ENCODE data around the gene MT1HL1. TPM values are rescaled to one million over a fixed set of nuclear protein-coding genes. Genes with fewer than 3 reads are reported as not detected.

MT1HL1 gene
- polyA plus RNA-seq, 1 of the 3 experiments (the other 2 are of a cell fraction): not detected

- no peak overlapping the region for H3K4me2 ChIP-seq
- no peaks in the 10 kb centered on the region for H3K27me3 ChIP-seq (ENCODE audit: insufficient read depth)
- no peaks in the 10 kb centered on the region for H4K20me1 ChIP-seq (ENCODE audit: insufficient read depth)
- no peak overlapping the region for H3K4me3 ChIP-seq (ENCODE audit: low read depth in 2 of 2, low read length in 1 of 2)
- WGBS (ENCODE audit: low lambda C conversion rate): 26% methylated on average over 4 of the region's 4 CpGs
- no peak overlapping the region for H2AFZ ChIP-seq (ENCODE audit: low read depth)
- no peaks in the 10 kb centered on the region for H3K4me1 ChIP-seq (ENCODE audit: control insufficient read depth in 1 of 2, insufficient read depth in 2 of 2, low read depth in 1 of 2, low read length in 1 of 2)
- H3F3A ChIP-seq (replicated peaks; ENCODE audit: insufficient read depth): no peaks in the 10 kb centered on the region
- no peak overlapping the region for H3K9ac ChIP-seq
- TF ChIP-seq FOSL2 (IDR thresholded peaks at IDR 0.05; ENCODE audit: borderline replicate concordance, low read depth) (no peak), RCOR1 (IDR thresholded peaks at IDR 0.05; ENCODE audit: low read length) (no peak), USF2 (IDR thresholded peaks at IDR 0.05; ENCODE audit: borderline replicate concordance, low read depth, low read length) (no peak), MXI1 (IDR thresholded peaks at IDR 0.05; ENCODE audit: low read depth, low read length) (no peak), RXRA (IDR thresholded peaks at IDR 0.05; ENCODE audit: borderline replicate concordance, low read depth) (no peak), RFX5 (IDR thresholded peaks at IDR 0.05; ENCODE audit: low read length) (no peak), GABPA (IDR thresholded peaks at IDR 0.05; ENCODE audit: low read depth) (no peak), FOXM1 (IDR thresholded peaks at IDR 0.05; ENCODE audit: low read depth) (no peak), EZH2phosphoT487 (IDR thresholded peaks at IDR 0.05; ENCODE audit: borderline replicate concordance, low read depth) (no peak), TEAD4 (IDR thresholded peaks at IDR 0.05; ENCODE audit: borderline replicate concordance, insufficient read depth) (no peak), EP300 (IDR thresholded peaks at IDR 0.05; ENCODE audit: borderline replicate concordance in 1 of 2, low read depth in 1 of 2, low read length in 1 of 2) (no peak), MEF2A (IDR thresholded peaks at IDR 0.05; ENCODE audit: borderline replicate concordance, low read depth) (no peak), YY1 (IDR thresholded peaks at IDR 0.05; ENCODE audit: low read depth) (no peak), CHD2 (IDR thresholded peaks at IDR 0.05; ENCODE audit: low read length, partially characterized antibody) (no peak), IRF3 (IDR thresholded peaks at IDR 0.05; ENCODE audit: low read depth, low read length) (no peak), NRF1 (IDR thresholded peaks at IDR 0.05; ENCODE audit: low read depth, low read length) (no peak)
- TF ChIP-seq, protein P1, sequence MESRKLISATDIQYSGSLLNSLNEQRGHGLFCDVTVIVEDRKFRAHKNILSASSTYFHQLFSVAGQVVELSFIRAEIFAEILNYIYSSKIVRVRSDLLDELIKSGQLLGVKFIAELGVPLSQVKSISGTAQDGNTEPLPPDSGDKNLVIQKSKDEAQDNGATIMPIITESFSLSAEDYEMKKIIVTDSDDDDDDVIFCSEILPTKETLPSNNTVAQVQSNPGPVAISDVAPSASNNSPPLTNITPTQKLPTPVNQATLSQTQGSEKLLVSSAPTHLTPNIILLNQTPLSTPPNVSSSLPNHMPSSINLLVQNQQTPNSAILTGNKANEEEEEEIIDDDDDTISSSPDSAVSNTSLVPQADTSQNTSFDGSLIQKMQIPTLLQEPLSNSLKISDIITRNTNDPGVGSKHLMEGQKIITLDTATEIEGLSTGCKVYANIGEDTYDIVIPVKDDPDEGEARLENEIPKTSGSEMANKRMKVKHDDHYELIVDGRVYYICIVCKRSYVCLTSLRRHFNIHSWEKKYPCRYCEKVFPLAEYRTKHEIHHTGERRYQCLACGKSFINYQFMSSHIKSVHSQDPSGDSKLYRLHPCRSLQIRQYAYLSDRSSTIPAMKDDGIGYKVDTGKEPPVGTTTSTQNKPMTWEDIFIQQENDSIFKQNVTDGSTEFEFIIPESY (IDR thresholded peaks at IDR 0.05; ENCODE audit: borderline replicate concordance, low read depth): no peak
- TF ChIP-seq, protein P2, sequence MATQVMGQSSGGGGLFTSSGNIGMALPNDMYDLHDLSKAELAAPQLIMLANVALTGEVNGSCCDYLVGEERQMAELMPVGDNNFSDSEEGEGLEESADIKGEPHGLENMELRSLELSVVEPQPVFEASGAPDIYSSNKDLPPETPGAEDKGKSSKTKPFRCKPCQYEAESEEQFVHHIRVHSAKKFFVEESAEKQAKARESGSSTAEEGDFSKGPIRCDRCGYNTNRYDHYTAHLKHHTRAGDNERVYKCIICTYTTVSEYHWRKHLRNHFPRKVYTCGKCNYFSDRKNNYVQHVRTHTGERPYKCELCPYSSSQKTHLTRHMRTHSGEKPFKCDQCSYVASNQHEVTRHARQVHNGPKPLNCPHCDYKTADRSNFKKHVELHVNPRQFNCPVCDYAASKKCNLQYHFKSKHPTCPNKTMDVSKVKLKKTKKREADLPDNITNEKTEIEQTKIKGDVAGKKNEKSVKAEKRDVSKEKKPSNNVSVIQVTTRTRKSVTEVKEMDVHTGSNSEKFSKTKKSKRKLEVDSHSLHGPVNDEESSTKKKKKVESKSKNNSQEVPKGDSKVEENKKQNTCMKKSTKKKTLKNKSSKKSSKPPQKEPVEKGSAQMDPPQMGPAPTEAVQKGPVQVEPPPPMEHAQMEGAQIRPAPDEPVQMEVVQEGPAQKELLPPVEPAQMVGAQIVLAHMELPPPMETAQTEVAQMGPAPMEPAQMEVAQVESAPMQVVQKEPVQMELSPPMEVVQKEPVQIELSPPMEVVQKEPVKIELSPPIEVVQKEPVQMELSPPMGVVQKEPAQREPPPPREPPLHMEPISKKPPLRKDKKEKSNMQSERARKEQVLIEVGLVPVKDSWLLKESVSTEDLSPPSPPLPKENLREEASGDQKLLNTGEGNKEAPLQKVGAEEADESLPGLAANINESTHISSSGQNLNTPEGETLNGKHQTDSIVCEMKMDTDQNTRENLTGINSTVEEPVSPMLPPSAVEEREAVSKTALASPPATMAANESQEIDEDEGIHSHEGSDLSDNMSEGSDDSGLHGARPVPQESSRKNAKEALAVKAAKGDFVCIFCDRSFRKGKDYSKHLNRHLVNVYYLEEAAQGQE (IDR thresholded peaks at IDR 0.05; ENCODE audit: low read depth, low read length): no peak
- TF ChIP-seq, protein P3, sequence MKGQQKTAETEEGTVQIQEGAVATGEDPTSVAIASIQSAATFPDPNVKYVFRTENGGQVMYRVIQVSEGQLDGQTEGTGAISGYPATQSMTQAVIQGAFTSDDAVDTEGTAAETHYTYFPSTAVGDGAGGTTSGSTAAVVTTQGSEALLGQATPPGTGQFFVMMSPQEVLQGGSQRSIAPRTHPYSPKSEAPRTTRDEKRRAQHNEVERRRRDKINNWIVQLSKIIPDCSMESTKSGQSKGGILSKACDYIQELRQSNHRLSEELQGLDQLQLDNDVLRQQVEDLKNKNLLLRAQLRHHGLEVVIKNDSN (IDR thresholded peaks at IDR 0.05; ENCODE audit: borderline replicate concordance, low read depth): no peak
- TF ChIP-seq, protein P4, sequence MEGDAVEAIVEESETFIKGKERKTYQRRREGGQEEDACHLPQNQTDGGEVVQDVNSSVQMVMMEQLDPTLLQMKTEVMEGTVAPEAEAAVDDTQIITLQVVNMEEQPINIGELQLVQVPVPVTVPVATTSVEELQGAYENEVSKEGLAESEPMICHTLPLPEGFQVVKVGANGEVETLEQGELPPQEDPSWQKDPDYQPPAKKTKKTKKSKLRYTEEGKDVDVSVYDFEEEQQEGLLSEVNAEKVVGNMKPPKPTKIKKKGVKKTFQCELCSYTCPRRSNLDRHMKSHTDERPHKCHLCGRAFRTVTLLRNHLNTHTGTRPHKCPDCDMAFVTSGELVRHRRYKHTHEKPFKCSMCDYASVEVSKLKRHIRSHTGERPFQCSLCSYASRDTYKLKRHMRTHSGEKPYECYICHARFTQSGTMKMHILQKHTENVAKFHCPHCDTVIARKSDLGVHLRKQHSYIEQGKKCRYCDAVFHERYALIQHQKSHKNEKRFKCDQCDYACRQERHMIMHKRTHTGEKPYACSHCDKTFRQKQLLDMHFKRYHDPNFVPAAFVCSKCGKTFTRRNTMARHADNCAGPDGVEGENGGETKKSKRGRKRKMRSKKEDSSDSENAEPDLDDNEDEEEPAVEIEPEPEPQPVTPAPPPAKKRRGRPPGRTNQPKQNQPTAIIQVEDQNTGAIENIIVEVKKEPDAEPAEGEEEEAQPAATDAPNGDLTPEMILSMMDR (IDR thresholded peaks at IDR 0.05): no peak
- CTCF ChIA-PET: no interaction called here
- H3K27ac ChIP-seq (ENCODE audit: low read depth in 2 of 2, low read length in 1 of 2): no peak overlapping the region
- POLR2A ChIA-PET: no interaction called here
- no peaks in the 10 kb centered on the region for H3K36me3 ChIP-seq (replicated peaks in 1 of 2; ENCODE audit: control insufficient read depth in 1 of 2, insufficient read depth in 2 of 2, low read length in 1 of 2)
- no peaks in the 10 kb centered on the region for H3K9me3 ChIP-seq
- H3K79me2 ChIP-seq (ENCODE audit: insufficient read depth): no peaks in the 10 kb centered on the region
- no peak for DNase-seq
- H3K9me2 ChIP-seq: no peaks in the 10 kb centered on the region
Observed at GRCh38 chr1:237005674-237006073, 1.4 kb upstream of the MT1HL1 start.
